Measurements from ENCODE around the gene MYH7.

MYH7 gene

DNA sequence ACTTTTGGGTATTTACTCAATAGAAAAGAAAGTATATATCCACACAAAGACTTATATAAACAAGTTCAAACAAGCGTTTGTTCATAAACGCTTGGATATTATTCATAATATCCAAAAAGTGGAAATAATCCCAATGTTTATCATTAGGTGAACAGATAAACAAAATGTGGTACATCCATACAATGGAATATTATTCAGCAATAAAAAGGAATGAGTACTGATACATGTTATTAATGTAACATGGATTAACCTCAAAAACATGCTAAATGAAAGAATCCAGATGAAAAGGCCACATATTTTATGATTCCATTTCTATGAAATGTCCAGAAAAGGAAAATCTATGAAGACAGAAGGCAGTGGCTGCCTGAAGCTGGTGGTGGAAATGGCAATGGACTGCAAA, 16.8 kb upstream of the MYH7 start:
- POLR2A ChIA-PET: no interaction called here
- CTCF ChIA-PET: interaction anchor here (1.6 kb wide), 1 partner anchor 124 kb away, joined by 3 read pairs; no protein-coding TSS in a partner anchor
- no peak overlapping the region for H3K4me3 ChIP-seq (ENCODE audit: low read depth, low read length)
- TF ChIP-seq, protein P1, sequence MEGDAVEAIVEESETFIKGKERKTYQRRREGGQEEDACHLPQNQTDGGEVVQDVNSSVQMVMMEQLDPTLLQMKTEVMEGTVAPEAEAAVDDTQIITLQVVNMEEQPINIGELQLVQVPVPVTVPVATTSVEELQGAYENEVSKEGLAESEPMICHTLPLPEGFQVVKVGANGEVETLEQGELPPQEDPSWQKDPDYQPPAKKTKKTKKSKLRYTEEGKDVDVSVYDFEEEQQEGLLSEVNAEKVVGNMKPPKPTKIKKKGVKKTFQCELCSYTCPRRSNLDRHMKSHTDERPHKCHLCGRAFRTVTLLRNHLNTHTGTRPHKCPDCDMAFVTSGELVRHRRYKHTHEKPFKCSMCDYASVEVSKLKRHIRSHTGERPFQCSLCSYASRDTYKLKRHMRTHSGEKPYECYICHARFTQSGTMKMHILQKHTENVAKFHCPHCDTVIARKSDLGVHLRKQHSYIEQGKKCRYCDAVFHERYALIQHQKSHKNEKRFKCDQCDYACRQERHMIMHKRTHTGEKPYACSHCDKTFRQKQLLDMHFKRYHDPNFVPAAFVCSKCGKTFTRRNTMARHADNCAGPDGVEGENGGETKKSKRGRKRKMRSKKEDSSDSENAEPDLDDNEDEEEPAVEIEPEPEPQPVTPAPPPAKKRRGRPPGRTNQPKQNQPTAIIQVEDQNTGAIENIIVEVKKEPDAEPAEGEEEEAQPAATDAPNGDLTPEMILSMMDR (IDR thresholded peaks at IDR 0.05; ENCODE audit: insufficient read depth, low read length, missing control alignments): no peak
- DNase-seq (ENCODE audit: low read depth, low spot score): no peak

DNA sequence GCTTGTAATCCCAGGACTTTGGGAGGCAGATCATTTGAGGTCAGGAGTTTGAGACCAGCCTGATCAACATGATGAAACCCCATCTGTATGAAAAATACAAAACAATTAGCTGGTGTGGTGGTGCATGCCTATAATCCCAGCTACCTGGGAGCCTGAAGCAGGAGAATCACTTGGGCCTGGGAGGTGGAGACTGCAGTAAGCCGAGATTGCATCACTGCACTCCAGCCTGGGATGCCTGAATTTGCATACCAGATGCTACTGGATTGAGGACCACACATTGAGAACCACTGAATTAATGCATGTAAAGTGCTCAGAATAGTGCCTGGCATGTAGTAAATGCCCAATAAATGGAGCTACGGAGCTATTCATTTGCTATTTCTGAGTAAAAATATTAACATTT, 14.9 kb upstream of the MYH7 start:
- no peak for DNase-seq (ENCODE audit: low read depth, low spot score)
- H3K4me3 ChIP-seq (ENCODE audit: low read depth, low read length): no peak overlapping the region
- POLR2A ChIA-PET: no interaction called here
- TF ChIP-seq, protein P1 (IDR thresholded peaks at IDR 0.05; ENCODE audit: insufficient read depth, low read length, missing control alignments): no peak
- CTCF ChIA-PET: interaction anchor here (1.3 to 1.5 kb wide), 2 partner anchors 11 to 71 kb away, joined by 3 to 5 read pairs; no protein-coding TSS in a partner anchor

DNA sequence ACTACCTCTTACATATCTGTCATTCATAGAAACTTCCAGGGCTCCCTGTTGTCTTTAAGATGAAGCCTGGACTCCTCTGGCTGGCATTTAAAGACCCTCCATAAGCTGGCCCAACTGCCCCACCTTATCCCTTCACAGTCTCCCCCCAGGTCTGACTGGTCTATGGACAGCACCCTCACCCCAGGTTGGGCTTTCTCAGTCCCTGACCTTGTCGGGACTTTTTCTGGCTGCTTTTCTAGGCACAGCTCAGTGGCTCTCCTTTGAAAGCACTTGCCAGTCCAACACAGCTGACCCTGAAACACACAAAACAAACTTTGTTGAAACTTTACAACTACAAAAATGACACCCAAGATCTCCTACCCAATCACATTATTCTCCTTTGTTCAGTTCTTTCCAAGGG, 13.9 kb upstream of the MYH7 start:
- CTCF ChIA-PET: interaction anchor here (0.9 to 1.5 kb wide), 3 partner anchors 10 to 70 kb away, joined by 3 to 5 read pairs (median 3); no protein-coding TSS in a partner anchor
- TF ChIP-seq, protein P1 (IDR thresholded peaks at IDR 0.05; ENCODE audit: insufficient read depth, low read length, missing control alignments): no peak
- POLR2A ChIA-PET: no interaction called here

DNA sequence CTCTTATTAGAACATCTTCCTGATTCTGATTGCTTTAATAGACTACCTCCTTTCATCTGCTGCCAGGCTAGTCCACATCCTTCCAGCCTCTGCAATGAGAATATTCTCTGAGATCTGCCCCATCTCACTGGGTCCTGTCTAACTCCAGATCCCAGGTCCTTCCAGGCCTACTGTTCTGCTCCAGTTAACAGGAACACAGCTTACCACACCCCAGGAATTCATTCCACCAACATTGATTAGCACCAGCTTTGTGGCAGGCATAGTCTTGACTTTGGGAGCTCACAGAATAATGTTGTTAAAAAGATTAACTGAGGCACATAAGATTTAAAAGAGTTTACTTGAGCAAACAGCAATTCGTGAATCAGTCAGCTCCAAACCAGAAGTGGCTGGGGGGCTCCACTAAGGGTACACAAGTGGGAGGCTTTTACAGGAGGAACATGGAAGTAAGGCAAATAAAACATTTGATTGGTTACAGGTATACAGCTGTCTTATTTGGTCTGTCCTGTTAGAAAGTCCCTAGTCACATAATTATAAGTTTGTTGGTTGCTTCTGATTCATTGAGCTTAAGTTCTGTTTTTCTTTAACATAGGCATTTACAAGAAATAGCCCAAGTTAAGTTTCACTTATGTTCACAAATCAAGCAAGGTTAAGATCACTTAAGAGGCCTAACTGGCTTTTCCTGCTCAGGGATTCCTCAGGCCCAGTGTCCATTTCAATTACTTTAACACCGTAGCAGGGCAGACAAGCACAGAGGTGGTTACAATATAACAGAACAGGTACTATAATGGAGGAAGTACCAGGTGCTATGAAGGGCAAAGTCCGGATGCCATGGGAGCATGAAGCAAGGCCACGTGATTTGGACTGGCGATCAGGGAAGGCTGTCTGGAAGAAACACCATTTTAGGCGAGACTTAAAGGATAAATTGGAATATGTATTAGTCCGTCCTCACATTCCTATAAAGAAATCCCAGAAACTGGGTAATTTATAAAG, 12.2 kb upstream of the MYH7 start:
- CTCF ChIA-PET: interaction anchor here (0.6 to 1.0 kb wide), 2 partner anchors 11 to 21 kb away, joined by 3 read pairs; no protein-coding TSS in a partner anchor

More for the DNA sequence above, 13.9 kb upstream of the MYH7 start:
- no peak for DNase-seq (ENCODE audit: low read depth, low spot score)
- H3K4me3 ChIP-seq (ENCODE audit: low read depth, low read length): no peak overlapping the region

DNA sequence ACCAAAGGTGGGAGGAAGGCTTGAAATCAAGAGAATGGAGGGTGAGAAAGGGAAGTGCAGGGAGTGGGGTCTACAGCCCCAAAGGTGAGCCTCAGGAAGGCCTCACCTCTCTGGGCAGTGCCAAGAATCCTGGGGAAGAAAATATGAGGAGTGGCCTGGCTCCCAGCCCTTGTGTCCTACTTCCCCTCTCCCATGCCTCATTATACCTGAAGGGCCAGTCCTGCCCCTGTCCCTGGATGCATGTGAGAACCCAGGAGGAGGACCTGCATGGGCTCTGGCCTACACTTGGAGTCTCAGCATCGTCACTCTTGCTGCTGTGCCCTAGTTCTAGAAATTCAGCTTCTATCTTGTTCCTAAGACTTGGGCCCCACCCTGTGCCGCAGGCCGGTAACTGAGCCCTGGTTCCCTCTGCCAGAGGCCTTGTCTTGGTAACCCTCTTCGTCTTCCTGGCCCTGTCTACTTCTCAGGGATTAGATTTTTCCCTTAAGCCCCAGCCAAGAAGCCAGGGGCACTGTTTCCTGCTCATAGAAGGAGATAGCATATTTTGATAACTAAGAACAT, 10.9 kb upstream of the MYH7 start:
- TF ChIP-seq, protein P1 (IDR thresholded peaks at IDR 0.05; ENCODE audit: insufficient read depth, low read length, missing control alignments): no peak
- no peak overlapping the region for H3K4me3 ChIP-seq (ENCODE audit: low read depth, low read length)
- ChIA-PET CTCF (no interaction called here), POLR2A (no interaction called here)
- no peak for DNase-seq (ENCODE audit: low read depth, low spot score)

More for the DNA sequence above, 12.2 kb upstream of the MYH7 start:
- no peak overlapping the region for H3K4me3 ChIP-seq (ENCODE audit: low read depth, low read length)
- POLR2A ChIA-PET: no interaction called here
- no peak for DNase-seq (ENCODE audit: low read depth, low spot score)
- TF ChIP-seq, protein P1 (IDR thresholded peaks at IDR 0.05; ENCODE audit: insufficient read depth, low read length, missing control alignments): no peak

DNA sequence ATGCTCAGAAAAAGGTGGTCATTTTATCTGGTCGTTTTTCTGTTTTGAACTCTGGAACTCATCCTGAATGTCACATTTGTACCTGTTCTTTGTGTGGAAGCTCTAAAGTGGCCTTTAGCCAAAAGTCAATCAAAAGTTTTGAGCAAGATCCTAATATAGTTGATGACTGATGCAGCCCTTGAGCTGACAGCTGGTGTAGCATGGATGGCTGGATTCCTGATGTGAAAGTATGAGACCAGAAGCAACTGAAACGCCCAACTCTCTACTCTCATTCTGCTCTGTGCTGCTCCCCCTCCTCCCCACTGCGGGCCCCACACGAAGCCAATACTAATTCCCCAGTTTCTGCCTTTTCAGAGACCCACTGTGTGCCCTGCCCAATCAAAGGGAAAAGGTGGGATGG, 10.3 kb upstream of the MYH7 start:
- no peak overlapping the region for H3K4me3 ChIP-seq (ENCODE audit: low read depth, low read length)
- no peak for DNase-seq (ENCODE audit: low read depth, low spot score)
- ChIA-PET CTCF (interaction anchor here (1.0 kb wide), 1 partner anchor 29 kb away, joined by 3 read pairs; no protein-coding TSS in a partner anchor), POLR2A (no interaction called here)
- TF ChIP-seq, protein P1 (IDR thresholded peaks at IDR 0.05; ENCODE audit: insufficient read depth, low read length, missing control alignments): no peak

Measured in AG04449 (cell line).